Natural killer cell (primary cell): ENCODE data around the gene LGR5. TPM values are rescaled to one million over a fixed set of nuclear protein-coding genes. Genes with fewer than 3 reads are reported as not detected.

Experiments
- ATAC-seq, 3 donors: fragments of 150-1000 bp in 2 of 3; fragments of 200-7000 bp in 1 of 3; cut with Tn5 transposase; 1 replicate in 1 of 3; 2 replicates in 2 of 3; pipeline ENCODE4 v1.10.0; 2021; ENCODE audit warnings: mild to moderate bottlenecking in 2 of 3, moderate library complexity in 2 of 3
- DNase-seq, 2 donors: peaks; one replicate each; pipeline versions ENCODE4 v3.0.0 to v3.0.0-alpha.2; 2013 to 2021; ENCODE audit warnings: mixed read lengths in 1 of 2
- H3K27ac ChIP-seq: one replicate; pipeline ENCODE4 v1.5.1; 2013; ENCODE audit warnings: mild to moderate bottlenecking, low read length
- H3K27me3 ChIP-seq: one replicate; pipeline ENCODE4 v1.6.1; 2013; ENCODE audit warnings: low read length; ENCODE audit not compliant: control insufficient read depth, insufficient read depth
- H3K36me3 ChIP-seq: one replicate; pipeline ENCODE4 v1.6.1; 2013; ENCODE audit warnings: low read length; ENCODE audit not compliant: control insufficient read depth, insufficient read depth
- H3K4me1 ChIP-seq: one replicate; pipeline ENCODE4 v1.6.1; 2013; ENCODE audit warnings: low read length; ENCODE audit not compliant: control insufficient read depth, insufficient read depth
- H3K4me3 ChIP-seq: one replicate; pipeline ENCODE4 v1.5.1; 2013; ENCODE audit warnings: low read length
- H3K9me3 ChIP-seq: one replicate; pipeline ENCODE4 v1.6.1; 2013; ENCODE audit warnings: low read length; ENCODE audit not compliant: control insufficient read depth, insufficient read depth
- H3K27ac Mint-ChIP-seq, 2 donors: one replicate each; pipeline ENCODE4 v1.8.0; 2022; ENCODE audit warnings: mild to moderate bottlenecking in 2 of 2, mixed read lengths in 2 of 2, moderate library complexity in 1 of 2
- H3K27me3 Mint-ChIP-seq, 2 donors: one replicate each; pipeline ENCODE4 v1.8.0; 2022; ENCODE audit warnings: low read depth in 2 of 2, mixed read lengths in 2 of 2
- H3K36me3 Mint-ChIP-seq: one replicate; pipeline ENCODE4 v1.8.0; 2022; ENCODE audit warnings: mixed read lengths
- H3K4me1 Mint-ChIP-seq, 2 donors: one replicate each; pipeline ENCODE4 v1.8.0; 2022; ENCODE audit warnings: mixed read lengths in 2 of 2
- H3K4me3 Mint-ChIP-seq: one replicate; pipeline ENCODE4 v1.8.0; 2022; ENCODE audit warnings: mild to moderate bottlenecking, moderate library complexity, mixed read lengths
- H3K9me3 Mint-ChIP-seq, 2 donors: one replicate each; pipeline ENCODE4 v1.8.0; 2022; ENCODE audit warnings: mixed read lengths in 2 of 2
- WGBS: methylation state at CpG from one replicate; pipeline ENCODE4 v1.1.7; 2013; ENCODE audit warnings: missing lambda C conversion rate; ENCODE audit not compliant: insufficient coverage; 5-methylcytosine and 5-hydroxymethylcytosine counted together
- intact Hi-C: fragments of 100-400 bp; cut with micrococcal nuclease; formaldehyde crosslinking; loops from one replicate; pipeline ENCODE4 v1.14.2; 2022
- total RNA-seq, 4 donors: library from RNA; stranded (reverse); fragments of 120-200 nt in 1 of 4; gene quantifications; one replicate each; pipeline versions ENCODE4 v1.2.3 to v1.2.4, GENCODE V29; 2013 to 2022
- TF ChIP-seq, protein P1 (sequence below): fragments of 200-600 bp; IDR thresholded peaks from one replicate; pipeline ENCODE4 v1.8.0; 2022; ENCODE audit warnings: antibody characterized with exemption

Gene LGR5
- total RNA-seq, 3 donors from 2014 or later (not counting 1 experiment from before 2014, with no cell fraction given), result not detected

DNA sequence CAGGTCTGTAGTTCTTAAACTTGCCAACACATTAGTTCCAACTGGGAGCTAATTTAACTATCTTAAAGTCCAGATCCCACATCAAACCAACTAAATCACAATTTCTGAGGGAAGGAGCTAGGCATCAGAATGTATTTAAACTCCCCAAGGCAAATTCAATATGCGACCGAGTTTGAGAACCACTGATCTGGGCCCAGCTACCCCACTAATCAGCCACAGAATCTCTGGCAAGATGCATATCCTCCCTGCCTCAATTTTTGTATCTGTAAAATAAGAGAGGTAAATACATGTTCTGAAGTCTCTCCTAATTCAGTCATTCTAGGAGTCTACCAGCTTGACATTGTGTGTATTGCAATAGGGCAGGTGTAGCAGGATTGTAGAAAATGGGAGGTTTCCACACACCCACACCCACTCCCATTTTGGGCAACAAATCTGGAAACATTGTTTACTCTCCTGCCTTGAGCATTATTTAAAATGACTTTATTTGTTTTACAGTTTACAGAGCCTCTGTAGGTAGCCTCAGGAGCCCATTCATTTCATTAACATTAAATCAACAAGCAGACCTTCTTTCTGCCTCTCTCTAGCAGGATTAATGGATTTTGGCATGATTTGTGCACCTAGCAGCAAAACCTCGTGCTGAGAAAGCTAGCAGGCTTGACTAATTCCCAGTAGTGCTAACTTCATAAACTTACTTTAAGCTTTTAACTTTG, 15.6 kb downstream of the LGR5 start:
- Histone ChIP-seq H3K27me3 (no peaks in the 10 kb centered on the region), H3K4me1 (no peaks in the 10 kb centered on the region), H3K27ac (no peak overlapping the region), H3K36me3 (no peaks in the 10 kb centered on the region), H3K9me3 (no peaks in the 10 kb centered on the region), H3K4me3 (no peak overlapping the region)
- Mint-ChIP-seq H3K4me3 (no peak overlapping the region), H3K9me3 (peaks cover 0 to 7% of the 10 kb centered on the region in 2 donors), H3K27ac (no peak overlapping the region), H3K36me3 (no peaks in the 10 kb centered on the region), H3K4me1 (no peaks in the 10 kb centered on the region), H3K27me3 (peaks cover 20 to 23% of the 10 kb centered on the region in 2 donors)
- intact Hi-C loops, result no loop called here
- 93% methylated on average over 3 of the region's 3 CpGs for WGBS
- no peak for ATAC-seq
- TF ChIP-seq, protein P1, sequence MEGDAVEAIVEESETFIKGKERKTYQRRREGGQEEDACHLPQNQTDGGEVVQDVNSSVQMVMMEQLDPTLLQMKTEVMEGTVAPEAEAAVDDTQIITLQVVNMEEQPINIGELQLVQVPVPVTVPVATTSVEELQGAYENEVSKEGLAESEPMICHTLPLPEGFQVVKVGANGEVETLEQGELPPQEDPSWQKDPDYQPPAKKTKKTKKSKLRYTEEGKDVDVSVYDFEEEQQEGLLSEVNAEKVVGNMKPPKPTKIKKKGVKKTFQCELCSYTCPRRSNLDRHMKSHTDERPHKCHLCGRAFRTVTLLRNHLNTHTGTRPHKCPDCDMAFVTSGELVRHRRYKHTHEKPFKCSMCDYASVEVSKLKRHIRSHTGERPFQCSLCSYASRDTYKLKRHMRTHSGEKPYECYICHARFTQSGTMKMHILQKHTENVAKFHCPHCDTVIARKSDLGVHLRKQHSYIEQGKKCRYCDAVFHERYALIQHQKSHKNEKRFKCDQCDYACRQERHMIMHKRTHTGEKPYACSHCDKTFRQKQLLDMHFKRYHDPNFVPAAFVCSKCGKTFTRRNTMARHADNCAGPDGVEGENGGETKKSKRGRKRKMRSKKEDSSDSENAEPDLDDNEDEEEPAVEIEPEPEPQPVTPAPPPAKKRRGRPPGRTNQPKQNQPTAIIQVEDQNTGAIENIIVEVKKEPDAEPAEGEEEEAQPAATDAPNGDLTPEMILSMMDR, result no peak
- DNase-seq, result no peak

DNA sequence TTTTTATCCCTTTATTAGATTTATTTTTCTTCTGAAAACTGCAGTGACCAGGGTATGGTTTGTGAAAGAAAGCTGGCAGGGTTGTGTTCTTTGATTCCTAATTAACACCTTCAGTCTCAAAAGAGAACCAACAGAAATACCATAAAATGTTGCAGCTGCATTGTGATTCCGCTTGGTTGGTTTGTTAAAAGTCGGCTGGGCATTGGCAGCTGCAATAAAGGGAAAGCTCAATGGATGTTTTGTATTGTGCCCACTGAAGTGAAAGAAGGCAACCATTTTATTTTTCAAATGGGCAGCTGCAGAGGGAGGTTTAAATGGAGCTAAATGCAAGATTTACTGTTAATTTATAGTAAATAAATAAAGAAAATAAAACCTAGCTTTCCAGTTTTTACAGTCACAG, 16.7 kb downstream of the LGR5 start:
- no peak for ATAC-seq
- WGBS, result 85% methylated on average over 2 of the region's 2 CpGs
- Histone ChIP-seq H3K4me3 (no peak overlapping the region), H3K36me3 (no peaks in the 10 kb centered on the region), H3K27ac (no peak overlapping the region), H3K27me3 (no peaks in the 10 kb centered on the region), H3K9me3 (no peaks in the 10 kb centered on the region), H3K4me1 (no peaks in the 10 kb centered on the region)
- Mint-ChIP-seq H3K9me3 (peaks cover 0 to 7% of the 10 kb centered on the region in 2 donors), H3K36me3 (no peaks in the 10 kb centered on the region), H3K27ac (no peak overlapping the region), H3K4me1 (no peaks in the 10 kb centered on the region), H3K27me3 (peaks cover 19 to 21% of the 10 kb centered on the region in 2 donors), H3K4me3 (no peak overlapping the region)
- intact Hi-C loops, result no loop called here
- TF ChIP-seq, protein P1, result no peak
- DNase-seq, result no peak

GRCh38 chr12:71456990-71457389, 17.4 kb downstream of the LGR5 start:
- no peaks in the 10 kb centered on the region for H3K4me1 Mint-ChIP-seq
- H3K4me3 Mint-ChIP-seq, result no peak overlapping the region
- ATAC-seq, result no peak
- H3K4me1 ChIP-seq, result no peaks in the 10 kb centered on the region
- intact Hi-C loops, result no loop called here
- no peaks in the 10 kb centered on the region for H3K9me3 ChIP-seq
- H3K27ac ChIP-seq, result no peak overlapping the region
- peaks cover 15% of the 10 kb centered on the region in 2 donors for H3K27me3 Mint-ChIP-seq
- H3K36me3 Mint-ChIP-seq, result no peaks in the 10 kb centered on the region
- 97% methylated on average over 2 of the region's 4 CpGs for WGBS
- H3K36me3 ChIP-seq, result no peaks in the 10 kb centered on the region
- DNase-seq, result no peak
- H3K27ac Mint-ChIP-seq, result no peak overlapping the region
- no peaks in the 10 kb centered on the region for H3K27me3 ChIP-seq
- H3K4me3 ChIP-seq, result no peak overlapping the region
- TF ChIP-seq, protein P1, result no peak
- H3K9me3 Mint-ChIP-seq, result peaks cover 0 to 5% of the 10 kb centered on the region in 2 donors

DNA sequence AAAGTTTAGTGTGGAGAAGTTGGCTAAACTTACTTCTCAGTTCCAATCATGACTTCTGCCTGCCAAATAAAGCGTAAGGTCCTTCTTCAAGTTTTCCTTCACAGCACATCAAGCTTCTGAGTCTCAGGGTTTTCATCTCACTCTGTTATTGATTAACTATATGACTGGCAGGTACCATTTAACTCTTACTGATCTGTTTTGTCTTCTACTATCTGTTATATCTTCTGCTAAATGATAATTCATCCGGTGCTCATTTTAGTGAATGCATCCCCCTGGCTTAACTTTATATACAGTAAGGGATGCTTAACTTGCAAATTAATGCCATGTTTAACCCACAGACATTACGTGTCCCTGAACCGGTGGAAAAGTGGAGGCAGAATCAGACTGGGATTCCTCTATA, 20.7 kb downstream of the LGR5 start:
- H3K36me3 Mint-ChIP-seq, result no peaks in the 10 kb centered on the region
- no peak overlapping the region for H3K4me3 Mint-ChIP-seq
- Histone ChIP-seq H3K27ac (no peak overlapping the region), H3K36me3 (no peaks in the 10 kb centered on the region), H3K4me3 (no peak overlapping the region), H3K4me1 (no peaks in the 10 kb centered on the region), H3K27me3 (no peaks in the 10 kb centered on the region), H3K9me3 (no peaks in the 10 kb centered on the region)
- H3K9me3 Mint-ChIP-seq, result no peaks in the 10 kb centered on the region
- 95% methylated on average over 4 of the region's 4 CpGs for WGBS
- DNase-seq (no peak), ATAC-seq (no peak)
- no peak overlapping the region for H3K27ac Mint-ChIP-seq
- intact Hi-C loops, result no loop called here
- no peaks in the 10 kb centered on the region for H3K4me1 Mint-ChIP-seq
- H3K27me3 Mint-ChIP-seq, result no peaks in the 10 kb centered on the region
- TF ChIP-seq, protein P1, result no peak
